OCI-LY3 (cell line): ENCODE results near the gene RAB2B.

Source experiments
- H2AFZ ChIP-seq: fragments of 200-600, 300-600 bp; shearing (Covaris generic); 2 replicates; pipeline ENCODE4 v1.6.0; 2014; ENCODE audit warnings: antibody characterized with exemption, low read depth, low read length
- H3K27ac ChIP-seq: fragments of 200-600, 300-600 bp; sonication (generic); 2 replicates; pipeline ENCODE4 v1.5.1; 2014; ENCODE audit warnings: mild to moderate bottlenecking, low read length, moderate library complexity, mixed read lengths
- H3K27me3 ChIP-seq: fragments of 200-600, 300-600 bp; sonication (generic); 2 replicates; pipeline ENCODE4 v1.6.1; 2014; ENCODE audit warnings: low read depth, low read length, mixed read lengths
- H3K36me3 ChIP-seq: fragments of 200-600, 300-600 bp; sonication (generic); replicated peaks from 2 replicates; pipeline ENCODE3; 2014; ENCODE audit warnings: low read depth, low read length, mixed read lengths
- H3K4me1 ChIP-seq: fragments of 300-600, 200-600 bp; sonication (generic); 2 replicates; pipeline ENCODE4 v1.6.1; 2014; ENCODE audit warnings: low read length, mixed read lengths
- H3K4me2 ChIP-seq: fragments of 200-600, 300-600 bp; sonication (generic); 2 replicates; pipeline ENCODE4 v1.6.1; 2014; ENCODE audit warnings: low read length, mixed read lengths
- H3K4me3 ChIP-seq: fragments of 300-600, 200-600 bp; sonication (generic); 2 replicates; pipeline ENCODE4 v1.5.1; 2014; ENCODE audit warnings: antibody characterized with exemption, mild to moderate bottlenecking, low read length, moderate library complexity
- H3K79me2 ChIP-seq: fragments of 300-600, 200-600 bp; shearing (Covaris generic); 2 replicates; pipeline ENCODE4 v1.6.1; 2014; ENCODE audit warnings: mild to moderate bottlenecking, low read length, mixed read lengths
- H3K9ac ChIP-seq: fragments of 300-600, 200-600 bp; shearing (Covaris generic); 2 replicates; pipeline ENCODE4 v1.6.0; 2014; ENCODE audit warnings: mild to moderate bottlenecking, low read length, moderate library complexity
- H3K9me3 ChIP-seq: fragments of 200-600, 300-600 bp; shearing (Covaris generic); 2 replicates; pipeline ENCODE4 v1.6.1; 2014; ENCODE audit warnings: low read length, mixed read lengths; ENCODE audit not compliant: insufficient read depth
- H4K20me1 ChIP-seq: fragments of 200-600, 300-600 bp; sonication (generic); 2 replicates; pipeline ENCODE4 v1.6.1; 2016; ENCODE audit warnings: low read length, mixed read lengths; ENCODE audit not compliant: insufficient read depth
- CTCF ChIP-seq: fragments of 200-600, 300-600 bp; sonication (generic); IDR thresholded peaks from 2 replicates; pipeline ENCODE4 v1.5.1; 2014; ENCODE audit warnings: antibody characterized with exemption, low read length, low read depth
- EZH2phosphoT487 ChIP-seq: fragments of 200-600 bp; shearing (Covaris generic); IDR thresholded peaks from 2 replicates; pipeline ENCODE4 v1.6.1; 2018; ENCODE audit warnings: antibody characterized with exemption, mixed run types, low read depth

Gene RAB2B

GRCh38 chr14:21426692-21427091, 50.1 kb downstream of the RAB2B start:
- no peak overlapping the region for H2AFZ ChIP-seq
- H3K9ac ChIP-seq = no peak overlapping the region
- H3K4me3 ChIP-seq = no peak overlapping the region
- H4K20me1 ChIP-seq = peaks cover 6% of the 10 kb centered on the region; the same call in 1 of the 2 replicates
- H3K9me3 ChIP-seq = no peaks in the 10 kb centered on the region
- no peak for TF ChIP-seq EZH2phosphoT487
- TF ChIP-seq CTCF = no peak
- H3K79me2 ChIP-seq = peaks cover 26% of the 10 kb centered on the region
- H3K27ac ChIP-seq = no peak overlapping the region
- no peaks in the 10 kb centered on the region for H3K27me3 ChIP-seq
- no peaks in the 10 kb centered on the region for H3K4me1 ChIP-seq
- H3K4me2 ChIP-seq = no peak overlapping the region
- peaks cover 63% of the 10 kb centered on the region for H3K36me3 ChIP-seq

- no peaks in the 10 kb centered on the region for H4K20me1 ChIP-seq
- no peaks in the 10 kb centered on the region for H3K79me2 ChIP-seq
- peaks cover 48% of the 10 kb centered on the region for H3K36me3 ChIP-seq
- H3K4me2 ChIP-seq = no peak overlapping the region
- H3K4me3 ChIP-seq = no peak overlapping the region
- no peak for TF ChIP-seq EZH2phosphoT487
- TF ChIP-seq CTCF = no peak
- H2AFZ ChIP-seq = no peak overlapping the region
- H3K9me3 ChIP-seq = no peaks in the 10 kb centered on the region
- no peaks in the 10 kb centered on the region for H3K27me3 ChIP-seq
- H3K9ac ChIP-seq = no peak overlapping the region
- H3K27ac ChIP-seq = no peak overlapping the region
- peaks cover 6% of the 10 kb centered on the region for H3K4me1 ChIP-seq
Measured at GRCh38 chr14:21419528-21419927, 57.2 kb downstream of the RAB2B start.

- Histone ChIP-seq H3K4me2 (no peak overlapping the region), H3K4me1 (peaks cover 14% of the 10 kb centered on the region), H3K4me3 (no peak overlapping the region), H3K36me3 (peaks cover 57% of the 10 kb centered on the region), H2AFZ (no peak overlapping the region), H4K20me1 (no peaks in the 10 kb centered on the region), H3K27me3 (no peaks in the 10 kb centered on the region), H3K9me3 (no peaks in the 10 kb centered on the region), H3K79me2 (no peaks in the 10 kb centered on the region), H3K27ac (no peak overlapping the region), H3K9ac (no peak overlapping the region)
- TF ChIP-seq EZH2phosphoT487 (no peak), CTCF (no peak)
Measured at GRCh38 chr14:21415329-21415728, 61.4 kb downstream of the RAB2B start.

- Histone ChIP-seq H3K27ac (peak overlapping the region; percentile 7; the same call in 1 of the 2 replicates), H3K4me3 (no peak overlapping the region), H3K4me2 (no peak overlapping the region), H3K79me2 (no peaks in the 10 kb centered on the region), H3K4me1 (peaks cover 14% of the 10 kb centered on the region), H3K9ac (no peak overlapping the region), H3K9me3 (no peaks in the 10 kb centered on the region), H3K27me3 (no peaks in the 10 kb centered on the region), H4K20me1 (no peaks in the 10 kb centered on the region), H2AFZ (no peak overlapping the region), H3K36me3 (peaks cover 59% of the 10 kb centered on the region)
- TF ChIP-seq EZH2phosphoT487 = no peak
- TF ChIP-seq CTCF = no peak
Measured at GRCh38 chr14:21414137-21414631, 62.6 kb downstream of the RAB2B start.
